Fibroblast of lung (primary cell): ENCODE results near the gene KRTAP10-1.

Source experiments
- CTCF ChIP-seq, 2 donors: IDR thresholded peaks in 1 of 2; conservative IDR thresholded peaks in 1 of 2; 1 replicate in 1 of 2; 2 replicates in 1 of 2; pipeline ENCODE4 v1.5.1; 2011 to 2012; ENCODE audit warnings: low read length in 2 of 2, control low read depth in 1 of 2, inconsistent platforms in 1 of 2, low read depth in 1 of 2, mild to moderate bottlenecking in 1 of 2
- EZH2 ChIP-seq: IDR thresholded peaks from 2 replicates; pipeline ENCODE4 v1.5.1; 2012; ENCODE audit warnings: low read length, control low read depth, mild to moderate bottlenecking; ENCODE audit errors: missing control alignments

DNA sequence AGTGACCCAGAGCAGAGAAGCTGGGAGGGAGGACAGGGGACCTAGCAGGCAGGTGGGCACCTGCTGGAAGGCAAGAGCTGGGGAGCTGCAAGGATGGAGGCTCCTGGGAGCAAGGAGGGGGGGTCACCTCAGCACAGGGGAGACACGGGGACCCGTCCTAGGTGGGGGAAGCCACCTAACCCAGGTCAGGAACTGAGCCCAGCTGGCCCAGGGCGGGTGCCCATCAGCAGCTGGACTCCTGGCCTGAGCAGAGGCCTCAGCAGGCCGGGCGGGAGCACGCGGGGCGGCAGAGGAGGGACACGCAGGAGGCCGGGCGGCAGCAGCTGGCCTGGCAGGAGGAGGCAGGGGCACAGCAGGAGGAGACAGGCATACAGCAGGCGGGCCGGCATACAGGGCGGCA is 949 bp downstream of the KRTAP10-1 start:
- TF ChIP-seq CTCF (conservative IDR thresholded peaks at IDR 0.05 in 1 of 2, IDR thresholded peaks at IDR 0.05 in 1 of 2; ENCODE audit: low read depth in 1 of 2, low read length in 2 of 2) (no peak), EZH2 (no peak)
